Measurements from ENCODE around the gene MOSMO. TPM values are rescaled to one million over a fixed set of nuclear protein-coding genes. Genes with fewer than 3 reads are reported as not detected.

MOSMO gene
- total and polyA plus RNA-seq, 10 of the 15 experiments (the other 5 are each of a cell fraction or from before 2014, with no cell fraction given): 1.7 to 26.7 (median 12.2) TPM

DNA sequence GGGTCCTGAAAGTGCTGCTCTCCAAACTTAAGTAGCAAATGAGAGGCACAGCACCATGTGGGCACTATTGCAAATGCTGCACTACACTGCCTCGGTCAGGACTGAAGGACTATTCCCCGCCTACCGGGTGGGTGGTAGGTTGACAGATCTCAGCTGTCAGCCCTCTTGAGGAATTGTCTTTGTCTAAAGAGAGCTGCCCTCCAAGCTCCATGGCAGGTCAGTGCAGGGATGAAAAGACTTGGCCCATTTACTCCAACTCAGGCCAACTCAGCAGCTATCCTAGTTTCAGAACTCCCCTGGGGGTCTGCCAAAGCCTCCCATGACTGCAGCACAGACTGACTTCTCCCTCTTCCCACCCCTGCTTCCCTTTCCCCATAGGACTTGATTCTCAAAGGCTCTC, 3.6 kb upstream of the MOSMO start:
- peaks cover 12% of the 10 kb centered on the region for H3K79me2 ChIP-seq (ENCODE audit: control insufficient read depth, insufficient read depth, low read length)
- CTCF ChIA-PET: interaction anchor here (1.3 to 20.1 kb wide), 5 partner anchors 22 to 183 kb away, joined by 8 to 686 read pairs (median 24); no protein-coding TSS in a partner anchor
- ATAC-seq (no peak), DNase-seq (ENCODE audit: low read depth, low spot score) (no peak), FAIRE-seq (no peak)
- no peak overlapping the region for H2AFZ ChIP-seq (ENCODE audit: control insufficient read depth, low read depth, low read length)
- no peaks in the 10 kb centered on the region for H3K36me3 ChIP-seq (ENCODE audit: control insufficient read depth in 2 of 2, insufficient read depth in 2 of 2, low read length in 1 of 2)
- RAD21 ChIA-PET (ENCODE audit: unreplicated experiment): interaction anchor here (0.9 to 22.7 kb wide), 3 partner anchors 74 to 184 kb away, joined by 3 to 466 read pairs (median 5); no protein-coding TSS in a partner anchor
- no peak overlapping the region for H3K4me3 ChIP-seq
- H4K20me1 ChIP-seq (ENCODE audit: control insufficient read depth, insufficient read depth): no peaks in the 10 kb centered on the region
- peaks cover 8% of the 10 kb centered on the region; the same call in 1 of the 2 replicates for H3K4me1 ChIP-seq (ENCODE audit: control insufficient read depth, insufficient read depth, low read length)
- WGBS (ENCODE audit: insufficient coverage, insufficient replicate concordance, low lambda C conversion rate, missing lambda C conversion rate): 58% methylated on average over 3 of the region's 3 CpGs
- H3K9me3 ChIP-seq (replicated peaks; ENCODE audit: control insufficient read depth, insufficient read depth, low read length): no peaks in the 10 kb centered on the region
- in situ Hi-C loops (cut with MboI) (loop anchor here (5.0 kb wide), 3 partner anchors 68 to 293 kb away; partner anchors contain the start of gene POLR3E), intact Hi-C loops (cut with micrococcal nuclease; ENCODE audit: unreplicated experiment) (loop anchor here (5.0 kb wide), 1 partner anchor 33 kb away; no protein-coding TSS in a partner anchor)
- TF ChIP-seq HDAC6 (IDR thresholded peaks at IDR 0.05; ENCODE audit: unreplicated experiment) (no peak), TCF3 (IDR thresholded peaks at IDR 0.05; ENCODE audit: borderline replicate concordance, insufficient read depth, low read depth, low read length) (no peak), NR2C1 (IDR thresholded peaks at IDR 0.05) (no peak), CBX5 (IDR thresholded peaks at IDR 0.05; ENCODE audit: low read depth) (no peak), SIN3A (IDR thresholded peaks at IDR 0.05; ENCODE audit: low read depth, low read length) (no peak), MTA2 (IDR thresholded peaks at IDR 0.05; ENCODE audit: low read depth) (no peak), BCL11A (IDR thresholded peaks at IDR 0.05; ENCODE audit: low read depth, low read length) (no peak), ZSCAN29 (IDR thresholded peaks at IDR 0.05) (no peak), RUNX3 (IDR thresholded peaks at IDR 0.05; ENCODE audit: low read length) (no peak), ZNF384 (IDR thresholded peaks at IDR 0.05; ENCODE audit: borderline replicate concordance, low read depth, low read length) (no peak), RAD51 (IDR thresholded peaks at IDR 0.05) (no peak), CREM (IDR thresholded peaks at IDR 0.05; ENCODE audit: low read depth) (no peak)
- no peak overlapping the region for H3K27ac ChIP-seq (ENCODE audit: control insufficient read depth, insufficient read depth)
- no peak overlapping the region for H3K9ac ChIP-seq (ENCODE audit: control insufficient read depth, insufficient read depth, low read length)
- BruUV-seq (replicated peaks): no TSS peak
- no peak overlapping the region for H3K4me2 ChIP-seq (ENCODE audit: control insufficient read depth, insufficient read depth)
- H3K27me3 ChIP-seq (replicated peaks in 1 of 2; ENCODE audit: control insufficient read depth in 2 of 2, insufficient read depth in 2 of 2, low read length in 1 of 2): no peaks in the 10 kb centered on the region
- POLR2A ChIA-PET: interaction anchor here (0.8 to 1.9 kb wide), 2 partner anchors 71 to 74 kb away, joined by 4 to 8 read pairs; no protein-coding TSS in a partner anchor
- SMC1A ChIA-PET (ENCODE audit: uncharacterized antibody, unreplicated experiment): interaction anchor here (1.1 to 25.5 kb wide), 6 partner anchors 9 to 184 kb away, joined by 3 to 567 read pairs (median 4); no protein-coding TSS in a partner anchor
